CD4-positive, alpha-beta T cell treated with Interleukin-15 for 4 hours (primary cell): Measurements from ENCODE around the gene FOXI3.
"Not testable (repeated sequence)": the region's sequence is repeated elsewhere in the genome, so short reads cannot be mapped to it uniquely, and the experiment has no call there.

Source experiments
- DNase-seq: peaks from one replicate; pipeline ENCODE4 v3.0.0-alpha.2; 2020; ENCODE audit warnings: low spot score

Gene FOXI3

DNA sequence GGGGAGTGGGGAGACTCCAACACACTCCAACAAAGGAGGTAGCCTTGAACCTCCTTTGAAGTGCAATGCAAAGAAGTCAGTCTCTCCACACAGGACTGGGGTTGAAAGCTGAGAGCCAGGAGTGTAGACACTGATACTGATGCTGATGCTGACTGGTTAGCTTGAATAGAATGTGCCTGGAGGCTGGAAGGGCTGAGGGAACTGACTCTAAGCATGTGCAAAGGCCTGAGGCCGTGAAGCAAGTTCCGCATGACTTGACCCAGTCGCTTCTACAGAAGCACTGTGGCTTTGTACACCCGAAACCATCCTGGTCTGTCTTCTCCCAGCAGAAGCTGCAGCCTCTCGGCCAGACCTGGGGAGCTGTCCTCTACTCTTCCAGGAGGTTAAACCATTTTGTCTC, 10.4 kb downstream of the FOXI3 start:
- DNase-seq, result no peak

DNA sequence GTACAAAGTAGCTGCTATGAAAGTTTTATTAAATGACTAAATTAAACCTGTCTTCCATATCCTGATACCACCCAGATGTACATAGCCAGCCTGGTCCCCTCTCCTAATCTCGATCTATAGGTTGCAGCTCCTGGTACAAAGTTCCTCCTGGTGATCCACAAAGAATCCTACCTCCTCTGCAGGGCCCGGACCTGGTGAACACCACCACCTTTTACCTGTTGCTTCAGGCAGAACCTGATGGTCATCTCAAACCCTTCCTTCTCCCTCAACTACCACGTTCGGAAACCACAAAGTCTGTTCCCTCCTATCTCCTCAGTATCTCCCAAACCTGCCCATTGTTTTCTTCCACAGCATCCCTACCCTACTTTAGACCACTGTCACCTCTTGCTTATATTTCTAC, 15.5 kb downstream of the FOXI3 start:
- no peak for DNase-seq

DNA sequence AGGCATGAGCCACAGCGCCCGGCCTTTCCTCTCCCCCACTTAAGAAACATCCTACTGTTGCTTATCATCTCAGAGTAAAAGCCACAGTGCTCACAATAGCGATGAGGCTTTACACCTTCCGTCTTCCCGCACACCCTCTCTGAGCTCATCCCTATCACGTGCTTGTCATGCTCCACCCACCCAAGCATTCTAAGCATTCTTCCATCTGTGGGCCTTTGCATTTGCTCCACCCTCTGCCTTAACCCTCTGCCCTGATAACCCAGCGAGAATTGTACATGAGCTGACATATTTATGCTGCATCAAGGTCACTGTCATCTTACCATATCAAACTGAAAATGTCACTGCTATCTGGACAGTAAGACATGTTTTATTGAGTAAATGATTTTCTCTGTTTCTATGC, 22.6 kb downstream of the FOXI3 start:
- no peak for DNase-seq

DNA sequence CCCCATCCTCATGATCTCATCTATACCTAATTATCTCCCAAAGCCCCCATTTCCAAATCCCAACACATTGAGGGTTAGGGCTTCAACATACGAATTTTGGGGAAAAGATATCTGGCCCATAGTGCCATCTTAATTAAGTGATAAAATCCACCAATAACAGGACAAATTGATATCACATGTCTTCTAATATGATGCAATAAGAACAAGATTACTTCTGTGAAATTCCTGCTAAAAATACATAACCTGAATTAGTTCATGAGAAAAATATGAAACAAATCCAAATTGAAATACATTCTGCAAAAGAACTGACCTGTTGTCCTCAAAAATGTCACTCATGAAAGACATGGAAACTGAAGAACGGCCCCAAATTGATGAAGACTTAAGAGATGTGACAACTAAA, 28.8 kb downstream of the FOXI3 start:
- no peak for DNase-seq

DNA sequence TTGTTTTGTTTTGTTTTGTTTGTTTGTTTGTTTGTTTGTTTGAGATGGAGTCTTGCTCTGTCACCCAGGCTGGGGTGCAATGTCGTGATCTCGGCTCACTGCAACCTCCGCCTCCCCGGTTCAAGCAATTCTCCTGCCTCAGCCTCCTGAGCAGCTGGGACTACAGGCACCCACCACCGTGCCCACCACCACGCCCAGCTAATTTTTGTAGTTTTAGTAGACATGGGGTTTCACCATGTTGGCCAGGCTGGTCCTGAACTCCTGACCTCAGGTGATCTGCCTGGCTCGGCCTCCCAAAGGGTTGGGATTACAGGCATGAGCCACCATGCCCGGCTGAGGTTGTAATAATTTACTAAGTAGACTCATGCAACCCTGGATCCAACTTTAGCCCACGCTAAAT, 33.4 kb downstream of the FOXI3 start:
- DNase-seq, result not testable (repeated sequence)

DNA sequence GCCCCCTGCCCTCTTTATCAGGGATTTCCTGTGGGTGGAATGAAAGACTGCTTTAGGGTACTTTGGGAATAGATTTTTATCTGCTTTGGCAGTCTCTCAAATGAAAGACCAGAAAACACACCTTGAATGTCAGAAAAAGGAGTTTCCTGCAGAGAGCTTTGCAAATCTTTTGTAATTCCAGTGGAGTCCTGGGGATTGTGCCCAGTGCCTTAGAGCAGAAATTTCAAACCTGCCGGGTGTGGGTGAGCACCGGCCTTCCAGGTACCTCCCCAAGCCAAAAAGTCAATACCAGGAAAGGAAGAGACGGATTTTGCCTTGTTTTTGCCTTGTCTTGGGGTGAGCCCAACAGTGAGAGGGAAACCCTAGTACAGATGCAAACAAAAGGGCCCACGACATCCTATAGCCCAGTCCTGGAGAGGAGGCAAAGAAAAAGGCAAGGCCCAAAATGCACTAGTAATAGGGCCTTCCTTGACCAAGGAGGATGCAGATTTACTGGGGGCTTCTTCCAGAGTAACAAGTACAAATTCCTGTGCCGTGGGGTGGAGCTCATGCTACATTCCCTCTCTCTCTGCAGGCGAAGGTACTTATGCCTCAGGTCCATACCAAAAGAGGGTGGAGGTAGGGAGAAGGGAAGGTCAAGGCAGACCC, 36.4 kb downstream of the FOXI3 start:
- no peak for DNase-seq

DNA sequence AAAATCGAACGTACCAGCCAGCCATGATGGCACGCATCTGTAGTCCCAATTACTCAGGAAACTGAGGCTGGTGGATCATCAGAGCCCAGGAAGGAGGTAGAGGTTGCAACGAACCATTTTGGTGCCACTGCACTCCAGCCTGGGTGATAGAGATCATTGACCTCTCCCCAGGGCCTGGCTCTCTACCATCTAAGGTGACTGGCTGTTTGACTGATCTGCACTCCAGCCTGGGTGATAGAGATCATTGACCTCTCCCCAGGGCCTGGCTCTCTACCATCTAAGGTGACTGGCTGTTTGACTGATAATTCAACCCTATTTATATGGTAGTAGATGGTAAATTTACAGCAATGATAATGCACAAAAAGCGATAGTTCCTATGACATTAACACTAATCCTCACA, 43.6 kb downstream of the FOXI3 start:
- not testable (repeated sequence) for DNase-seq

DNA sequence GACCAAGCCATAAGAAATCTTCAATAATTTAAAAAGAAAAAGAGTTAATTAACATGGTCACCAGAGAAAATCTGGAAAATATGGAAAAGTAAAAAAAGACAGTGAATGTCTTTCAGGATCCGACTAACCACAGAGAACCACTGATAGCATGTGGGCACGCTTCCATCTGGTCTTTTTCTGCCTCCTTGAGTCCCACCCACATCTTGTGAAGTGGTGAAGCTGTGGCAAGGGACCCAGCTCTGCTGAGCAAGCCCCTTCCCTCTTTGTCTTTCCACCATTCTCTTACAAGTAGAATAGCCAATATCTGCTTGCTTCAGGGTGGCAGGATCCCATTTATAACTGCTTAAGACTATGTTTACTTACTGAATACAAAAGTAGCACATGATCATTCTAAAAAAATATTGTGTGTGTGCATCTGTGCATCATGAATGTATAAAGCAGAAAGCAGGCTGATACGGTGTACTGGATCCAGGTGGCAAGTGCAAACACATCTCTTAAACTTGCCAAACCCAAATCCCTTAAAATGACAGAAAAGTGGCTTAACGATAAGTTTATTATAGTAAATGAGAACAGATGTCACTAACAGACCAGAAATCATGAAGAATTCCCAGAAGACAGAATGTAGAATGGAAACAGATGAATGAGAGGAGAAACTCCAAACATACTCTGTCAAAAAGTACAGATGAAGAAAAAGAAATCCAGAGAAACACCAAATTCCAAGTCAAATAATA, 52.3 kb downstream of the FOXI3 start:
- no peak for DNase-seq

DNA sequence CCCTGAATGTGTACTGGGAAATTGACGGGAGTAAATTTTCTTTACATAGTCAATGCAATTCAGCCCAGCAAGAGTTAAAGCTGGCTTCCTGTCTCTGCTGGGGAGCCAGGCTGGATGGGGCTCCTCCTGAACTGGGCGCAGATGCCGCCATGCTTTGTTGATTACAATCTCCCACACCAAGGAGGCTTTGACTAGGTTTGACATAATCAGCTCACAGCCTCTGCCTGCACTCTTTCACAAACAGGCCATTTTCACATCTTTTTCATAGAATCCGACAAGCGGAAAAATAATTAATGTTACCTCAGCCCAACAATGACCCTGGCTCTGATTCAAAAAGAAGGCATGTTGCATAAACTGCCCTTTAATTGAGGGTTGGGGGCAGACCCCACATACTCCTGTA, 54.3 kb downstream of the FOXI3 start:
- no peak for DNase-seq
